HepG2 (cell line): ENCODE measurements around the gene MYOZ3. TPM values are rescaled to one million over a fixed set of nuclear protein-coding genes. Genes with fewer than 3 reads are reported as not detected.

Experiments used
- FOXK1 ChIP-seq: sonication (generic); formaldehyde crosslinking; IDR thresholded peaks from 2 replicates; pipeline ENCODE4 v1.4.0; 2020; ENCODE audit warnings: low read depth, missing genetic modification reagents, borderline replicate concordance
- FOXO1 ChIP-seq: sonication (generic); formaldehyde crosslinking; IDR thresholded peaks from 2 replicates; pipeline ENCODE4 v1.4.0; 2020; ENCODE audit warnings: missing genetic modification reagents
- HOXA9 ChIP-seq: sonication (generic); formaldehyde crosslinking; IDR thresholded peaks from 2 replicates; pipeline ENCODE4 v1.8.1; 2022; ENCODE audit warnings: missing genetic modification reagents, mild to moderate bottlenecking, moderate library complexity, borderline replicate concordance
- IRF2 ChIP-seq: IDR thresholded peaks from 2 replicates; pipeline ENCODE4 v1.6.1; 2018; ENCODE audit warnings: missing genetic modification reagents, missing compliant biosample characterization
- JDP2 ChIP-seq: sonication (generic); formaldehyde crosslinking; IDR thresholded peaks from 2 replicates; pipeline ENCODE4 v1.8.1; 2022; ENCODE audit warnings: missing genetic modification reagents, borderline replicate concordance
- JUN ChIP-seq: sonication (generic); formaldehyde crosslinking; IDR thresholded peaks from 2 replicates; pipeline ENCODE4 v1.4.0; 2020; ENCODE audit warnings: mild to moderate bottlenecking, missing genetic modification reagents
- JUNB ChIP-seq: sonication (generic); formaldehyde crosslinking; IDR thresholded peaks from 2 replicates; pipeline ENCODE4 v1.8.0; 2022; ENCODE audit warnings: missing genetic modification reagents, mild to moderate bottlenecking, borderline replicate concordance
- KAT7 ChIP-seq: IDR thresholded peaks from 2 replicates; pipeline ENCODE4 v1.6.1; 2018; ENCODE audit warnings: borderline replicate concordance, missing compliant biosample characterization
- MIER2 ChIP-seq: IDR thresholded peaks from 2 replicates; pipeline ENCODE4 v1.6.1; 2016; ENCODE audit warnings: missing biosample characterization, missing genetic modification reagents
- MTF1 ChIP-seq: sonication (generic); formaldehyde crosslinking; IDR thresholded peaks from 2 replicates; pipeline ENCODE4 v1.5.0; 2020; ENCODE audit warnings: missing genetic modification reagents
- PHF8 ChIP-seq: sonication (generic); formaldehyde crosslinking; IDR thresholded peaks from 2 replicates; pipeline ENCODE4 v1.5.0; 2020; ENCODE audit warnings: missing genetic modification reagents
- SOX6 ChIP-seq, 2 experiments: fragments of 450-650 bp in 1 of 2; sonication (generic) in 1 of 2; formaldehyde crosslinking in 1 of 2; IDR thresholded peaks; 2 replicates each; pipeline versions ENCODE4 v1.4.0 to v1.6.1; 2017 to 2020; ENCODE audit warnings: antibody characterized with exemption in 1 of 2, mild to moderate bottlenecking in 1 of 2, missing genetic modification reagents in 1 of 2
- TAF15 ChIP-seq: fragments of 200-400 bp; formaldehyde crosslinking; IDR thresholded peaks from one replicate; pipeline ENCODE4 v1.6.1; 2018; ENCODE audit warnings: mild to moderate bottlenecking, low read depth, low read length; ENCODE audit not compliant: poor library complexity, severe bottlenecking
- ZFP36L1 ChIP-seq: sonication (generic); formaldehyde crosslinking; IDR thresholded peaks from 2 replicates; pipeline ENCODE4 v1.8.0; 2022; ENCODE audit warnings: mild to moderate bottlenecking, missing genetic modification reagents, moderate library complexity
- ZMAT3 ChIP-seq: sonication (generic); formaldehyde crosslinking; conservative IDR thresholded peaks from 2 replicates; pipeline ENCODE4 v1.7.0; 2021; ENCODE audit warnings: missing genetic modification reagents
- ZNF10 ChIP-seq: sonication (generic); formaldehyde crosslinking; IDR thresholded peaks from 2 replicates; pipeline ENCODE4 v1.4.0; 2020; ENCODE audit warnings: mild to moderate bottlenecking, low read depth, missing genetic modification reagents, borderline replicate concordance
- ZNF335 ChIP-seq: sonication (generic); formaldehyde crosslinking; IDR thresholded peaks from 2 replicates; pipeline ENCODE4 v1.4.0; 2020; ENCODE audit warnings: missing genetic modification reagents
- polyA plus RNA-seq, 8 experiments: library from polyadenylated mRNA; depleted of rRNA in 3 of 8; stranded (reverse) in 7 of 8; unstranded in 1 of 8; fragments of >200 nt; fragmentation: Illumina TruSeq in 4 of 8; extraction: Trizol in 4 of 8; gene quantifications; 2 replicates each; pipeline versions ENCODE4 v1.2.1 to v1.2.3, GENCODE V29; 2011 to 2016; ENCODE audit warnings: low read depth in 4 of 8, missing spikeins in 1 of 8, mixed read lengths in 1 of 8; ENCODE audit not compliant: insufficient read depth in 1 of 8
- total RNA-seq, 5 experiments: library from RNA; depleted of rRNA; stranded (reverse); fragments of >200 nt; fragmentation: Illumina TruSeq; extraction: Trizol; gene quantifications; 2 replicates each; pipeline ENCODE4 v1.2.3, GENCODE V29; 2016; ENCODE audit warnings: low read depth in 1 of 5
- TF ChIP-seq, protein P1 (sequence below): sonication (generic); formaldehyde crosslinking; IDR thresholded peaks from 2 replicates; pipeline ENCODE4 v1.5.0; 2020; ENCODE audit warnings: mild to moderate bottlenecking, missing genetic modification reagents, borderline replicate concordance
- TF ChIP-seq, protein P2 (sequence below): IDR thresholded peaks from 2 replicates; pipeline ENCODE4 v1.6.1; 2016; ENCODE audit warnings: low read depth, borderline replicate concordance
- TF ChIP-seq, protein P3 (sequence below): sonication (generic); formaldehyde crosslinking; IDR thresholded peaks from 2 replicates; pipeline ENCODE4 v1.5.1; 2020; ENCODE audit warnings: missing genetic modification reagents, mild to moderate bottlenecking, borderline replicate concordance
- TF ChIP-seq, protein P4 (sequence below): sonication (generic); formaldehyde crosslinking; conservative IDR thresholded peaks from 2 replicates; pipeline ENCODE4 v1.4.0; 2020; ENCODE audit warnings: missing genetic modification reagents

Gene MYOZ3
- total and polyA plus RNA-seq, 2 of the 13 experiments (the other 11 are each of a cell fraction or from before 2014, with no cell fraction given): 0.05 TPM; not detected in 1

DNA sequence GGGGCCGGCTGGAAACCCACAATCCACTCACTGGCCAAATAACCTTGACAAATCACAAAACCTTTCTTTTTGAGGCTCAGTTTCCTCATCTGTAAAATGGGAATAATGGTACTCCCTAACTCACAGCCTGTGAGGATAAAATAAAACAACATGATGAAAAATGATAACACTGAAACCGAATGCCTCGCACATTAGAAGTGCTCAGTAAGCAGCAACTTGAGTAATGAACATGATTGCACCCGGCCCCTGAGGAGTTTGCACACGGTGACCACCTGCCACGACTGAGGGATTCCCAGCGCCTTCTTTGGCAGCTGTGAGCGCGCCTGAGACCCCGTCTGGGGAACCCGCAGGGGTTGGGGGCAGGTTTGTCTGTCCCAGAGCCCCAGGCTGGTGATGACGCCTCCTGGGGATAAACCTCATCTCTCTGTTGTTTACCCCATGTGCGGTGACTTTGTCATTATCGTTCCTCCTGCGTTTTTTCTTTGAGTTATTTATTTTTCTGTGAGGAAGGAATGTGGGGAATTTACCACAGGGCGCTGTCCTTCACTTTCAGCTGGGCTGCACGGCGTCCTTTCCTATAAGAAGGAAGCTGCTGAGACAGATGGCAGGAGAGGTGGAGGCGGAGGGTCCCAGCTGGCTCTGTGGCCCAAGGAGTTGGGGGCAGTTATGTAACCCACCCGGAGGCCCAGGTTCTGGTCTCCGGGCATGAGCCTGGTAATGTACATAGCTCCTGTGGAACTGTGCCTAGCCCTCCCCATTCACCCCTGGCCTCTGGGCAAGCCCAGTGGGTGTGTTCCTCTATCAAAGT is 23.6 kb upstream of the MYOZ3 start (continued):
- TF ChIP-seq, protein P1, sequence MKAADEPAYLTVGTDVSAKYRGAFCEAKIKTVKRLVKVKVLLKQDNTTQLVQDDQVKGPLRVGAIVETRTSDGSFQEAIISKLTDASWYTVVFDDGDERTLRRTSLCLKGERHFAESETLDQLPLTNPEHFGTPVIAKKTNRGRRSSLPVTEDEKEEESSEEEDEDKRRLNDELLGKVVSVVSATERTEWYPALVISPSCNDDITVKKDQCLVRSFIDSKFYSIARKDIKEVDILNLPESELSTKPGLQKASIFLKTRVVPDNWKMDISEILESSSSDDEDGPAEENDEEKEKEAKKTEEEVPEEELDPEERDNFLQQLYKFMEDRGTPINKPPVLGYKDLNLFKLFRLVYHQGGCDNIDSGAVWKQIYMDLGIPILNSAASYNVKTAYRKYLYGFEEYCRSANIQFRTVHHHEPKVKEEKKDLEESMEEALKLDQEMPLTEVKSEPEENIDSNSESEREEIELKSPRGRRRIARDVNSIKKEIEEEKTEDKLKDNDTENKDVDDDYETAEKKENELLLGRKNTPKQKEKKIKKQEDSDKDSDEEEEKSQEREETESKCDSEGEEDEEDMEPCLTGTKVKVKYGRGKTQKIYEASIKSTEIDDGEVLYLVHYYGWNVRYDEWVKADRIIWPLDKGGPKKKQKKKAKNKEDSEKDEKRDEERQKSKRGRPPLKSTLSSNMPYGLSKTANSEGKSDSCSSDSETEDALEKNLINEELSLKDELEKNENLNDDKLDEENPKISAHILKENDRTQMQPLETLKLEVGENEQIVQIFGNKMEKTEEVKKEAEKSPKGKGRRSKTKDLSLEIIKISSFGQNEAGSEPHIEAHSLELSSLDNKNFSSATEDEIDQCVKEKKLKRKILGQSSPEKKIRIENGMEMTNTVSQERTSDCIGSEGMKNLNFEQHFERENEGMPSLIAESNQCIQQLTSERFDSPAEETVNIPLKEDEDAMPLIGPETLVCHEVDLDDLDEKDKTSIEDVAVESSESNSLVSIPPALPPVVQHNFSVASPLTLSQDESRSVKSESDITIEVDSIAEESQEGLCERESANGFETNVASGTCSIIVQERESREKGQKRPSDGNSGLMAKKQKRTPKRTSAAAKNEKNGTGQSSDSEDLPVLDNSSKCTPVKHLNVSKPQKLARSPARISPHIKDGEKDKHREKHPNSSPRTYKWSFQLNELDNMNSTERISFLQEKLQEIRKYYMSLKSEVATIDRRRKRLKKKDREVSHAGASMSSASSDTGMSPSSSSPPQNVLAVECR (CRISPR knock-in tag): no peak
- TF ChIP-seq IRF2 (CRISPR knock-in tag): no peak
- TF ChIP-seq, protein P2, sequence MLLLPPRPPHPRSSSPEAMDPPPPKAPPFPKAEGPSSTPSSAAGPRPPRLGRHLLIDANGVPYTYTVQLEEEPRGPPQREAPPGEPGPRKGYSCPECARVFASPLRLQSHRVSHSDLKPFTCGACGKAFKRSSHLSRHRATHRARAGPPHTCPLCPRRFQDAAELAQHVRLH: no peak
- TF ChIP-seq FOXK1 (CRISPR knock-in tag): peak; percentile 51; the same call in 1 of the 2 replicates
- no peak for TF ChIP-seq ZFP36L1
- TF ChIP-seq MTF1: peak; percentile 76; the same call in 1 of the 2 replicates
- TF ChIP-seq ZMAT3: no peak
- TF ChIP-seq JDP2 (CRISPR knock-in tag): no peak
- TF ChIP-seq ZNF10 (CRISPR knock-in tag): no peak
- TF ChIP-seq, protein P3, sequence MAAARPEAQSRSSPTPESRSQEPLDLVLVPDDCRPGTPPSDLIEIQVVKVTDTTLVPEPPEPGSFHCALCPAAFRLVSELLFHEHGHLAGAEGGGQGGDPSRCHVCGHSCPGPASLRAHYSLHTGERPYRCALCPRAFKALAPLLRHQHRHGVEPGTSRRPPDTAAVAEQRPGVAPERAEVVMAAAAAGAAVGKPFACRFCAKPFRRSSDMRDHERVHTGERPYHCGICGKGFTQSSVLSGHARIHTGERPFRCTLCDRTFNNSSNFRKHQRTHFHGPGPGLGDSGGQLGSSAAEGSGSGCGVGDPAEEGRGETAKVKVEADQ (CRISPR knock-in tag): no peak
- no peak for TF ChIP-seq PHF8
- TF ChIP-seq ZNF335 (CRISPR knock-in tag): no peak
- TF ChIP-seq KAT7 (CRISPR knock-in tag): no peak
- TF ChIP-seq TAF15: no peak
- TF ChIP-seq MIER2: peak; percentile 90
- peak; percentile 20; the same call in 1 of the 2 replicates for TF ChIP-seq FOXO1 (CRISPR knock-in tag)
- no peak for TF ChIP-seq HOXA9 (CRISPR knock-in tag)
- TF ChIP-seq JUN (CRISPR knock-in tag): no peak
- TF ChIP-seq SOX6 (IDR thresholded peaks at IDR 0.05): no peak
- no peak for TF ChIP-seq SOX6 (CRISPR knock-in tag; IDR thresholded peaks at IDR 0.05)
- no peak for TF ChIP-seq JUNB
- TF ChIP-seq, protein P4, sequence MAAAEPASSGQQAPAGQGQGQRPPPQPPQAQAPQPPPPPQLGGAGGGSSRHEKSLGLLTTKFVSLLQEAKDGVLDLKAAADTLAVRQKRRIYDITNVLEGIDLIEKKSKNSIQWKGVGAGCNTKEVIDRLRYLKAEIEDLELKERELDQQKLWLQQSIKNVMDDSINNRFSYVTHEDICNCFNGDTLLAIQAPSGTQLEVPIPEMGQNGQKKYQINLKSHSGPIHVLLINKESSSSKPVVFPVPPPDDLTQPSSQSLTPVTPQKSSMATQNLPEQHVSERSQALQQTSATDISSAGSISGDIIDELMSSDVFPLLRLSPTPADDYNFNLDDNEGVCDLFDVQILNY: no peak
